GM19035 (cell line): ENCODE data around the gene LRRC27.
"Not testable (repeated sequence)": the region's sequence is repeated elsewhere in the genome, so short reads cannot be mapped to it uniquely, and the experiment has no call there.

Source experiments
- ATAC-seq: cut with Tn5 transposase; IDR thresholded peaks from one replicate; pipeline ENCODE4 v1.9.1; 2021; ENCODE audit not compliant: unreplicated experiment

Gene LRRC27

GRCh38 chr10:132336064-132336746, 4.2 kb downstream of the LRRC27 start:
- ATAC-seq: no peak

DNA sequence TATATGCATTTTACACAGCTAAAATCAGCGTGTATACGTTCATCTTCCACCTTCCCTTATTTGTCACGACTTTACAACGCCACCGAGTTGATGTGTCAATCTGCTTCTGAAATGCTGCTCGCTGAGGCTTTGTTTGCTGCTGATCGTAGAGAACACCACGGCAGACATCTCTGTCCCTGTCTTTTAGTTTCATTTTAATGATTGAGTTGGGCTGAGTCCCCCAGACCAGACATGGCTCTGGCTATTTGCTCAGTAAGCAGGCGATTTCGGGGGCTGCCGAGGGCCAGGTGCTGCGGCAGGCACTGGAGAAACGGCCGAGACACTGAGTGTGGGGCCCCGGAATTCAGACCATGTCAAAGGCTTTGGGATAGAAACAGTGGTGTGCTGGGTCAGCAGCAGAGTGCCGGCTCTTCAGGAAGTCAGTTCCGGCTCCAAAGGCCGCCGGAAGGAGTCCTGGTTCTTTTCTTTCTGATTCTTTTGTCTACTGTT, 5.0 kb downstream of the LRRC27 start:
- no peak for ATAC-seq

- not testable (repeated sequence) for ATAC-seq
Observed at GRCh38 chr10:132337854-132338253, 5.9 kb downstream of the LRRC27 start.

DNA sequence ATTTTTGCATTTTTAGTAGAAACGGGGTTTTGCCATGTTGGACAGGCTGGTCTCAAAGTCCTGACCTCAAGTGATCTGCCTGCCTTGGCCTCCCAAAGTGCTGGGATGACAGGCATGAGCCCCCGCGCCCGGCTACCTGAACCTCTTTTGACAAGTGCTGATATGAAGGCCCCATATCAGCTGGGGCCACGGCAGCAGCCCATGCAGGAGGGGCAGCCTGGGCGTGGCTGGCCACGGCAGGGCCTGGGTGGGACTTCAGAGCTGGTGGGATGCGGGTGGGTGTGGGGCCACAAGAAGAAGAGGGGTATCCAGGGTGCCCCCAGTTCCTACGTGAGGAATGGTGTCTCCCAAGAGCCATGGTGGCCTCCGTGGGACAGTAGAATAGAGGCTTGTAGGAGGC, 6.9 kb downstream of the LRRC27 start:
- ATAC-seq: no peak

DNA sequence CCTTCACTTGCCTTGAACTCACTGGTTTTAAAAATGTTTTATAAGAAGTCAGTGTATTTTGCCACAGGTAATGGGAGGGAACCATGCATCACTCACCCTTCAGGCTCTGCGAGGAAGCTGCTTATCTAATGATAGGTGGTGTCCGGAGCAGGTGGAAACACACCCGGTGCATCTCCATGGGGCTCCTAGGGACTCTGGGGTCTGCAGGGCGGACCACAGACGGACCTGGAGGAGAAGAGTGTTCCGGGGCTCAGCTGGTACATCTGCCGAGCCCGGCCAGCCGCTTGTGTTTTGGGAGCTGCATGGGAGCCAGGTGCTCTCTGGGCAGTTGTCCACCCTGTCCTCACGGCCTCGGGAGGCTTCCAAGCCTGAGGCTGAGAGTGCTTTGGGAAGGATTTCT, 7.3 kb downstream of the LRRC27 start:
- ATAC-seq: no peak

- ATAC-seq: no peak
Observed at GRCh38 chr10:132341017-132341416, 9.0 kb downstream of the LRRC27 start.

GRCh38 chr10:132341781-132342180, 9.8 kb downstream of the LRRC27 start:
- no peak for ATAC-seq

- ATAC-seq: no peak
Observed at GRCh38 chr10:132342553-132342952, 10.6 kb downstream of the LRRC27 start.

DNA sequence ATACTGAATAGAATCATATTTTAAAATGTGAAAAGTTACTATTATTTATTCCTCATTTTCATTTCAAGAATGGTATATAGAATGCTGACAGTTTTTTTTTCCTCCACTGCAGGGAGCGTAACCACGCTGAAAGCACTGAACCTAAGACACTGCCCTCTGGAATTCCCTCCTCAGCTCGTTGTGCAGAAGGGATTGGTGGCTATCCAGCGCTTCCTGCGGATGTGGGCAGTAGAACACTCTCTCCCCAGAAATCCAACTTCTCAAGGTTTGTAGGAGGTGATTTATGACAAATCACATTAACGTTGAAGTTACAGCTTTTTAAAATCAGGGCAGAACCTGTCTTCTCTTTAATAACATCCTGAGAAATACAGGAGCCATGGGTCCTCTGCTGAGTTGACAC, 12.4 kb downstream of the LRRC27 start:
- no peak for ATAC-seq

- ATAC-seq: no peak
Observed at GRCh38 chr10:132345345-132345744, 13.4 kb downstream of the LRRC27 start.

DNA sequence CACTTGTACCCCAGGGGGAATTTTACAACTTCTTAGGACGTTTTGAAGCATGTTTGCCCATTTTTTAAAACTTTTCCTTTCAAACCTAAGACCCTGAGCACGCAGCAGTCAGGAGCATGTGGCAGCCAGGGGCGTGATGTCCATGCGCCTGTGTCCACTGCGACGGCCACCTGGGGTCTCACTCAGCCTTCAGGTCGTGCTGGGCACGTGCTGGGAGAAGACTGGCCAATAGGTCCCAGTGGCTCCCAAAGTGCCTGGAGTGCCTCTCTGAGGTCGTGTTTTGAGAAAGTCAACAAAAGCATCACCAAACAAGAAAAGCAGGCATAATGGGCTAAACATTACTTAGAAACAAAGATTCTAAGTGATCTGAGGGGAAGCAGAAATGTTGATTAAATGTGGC, 14.8 kb downstream of the LRRC27 start:
- ATAC-seq: no peak

DNA sequence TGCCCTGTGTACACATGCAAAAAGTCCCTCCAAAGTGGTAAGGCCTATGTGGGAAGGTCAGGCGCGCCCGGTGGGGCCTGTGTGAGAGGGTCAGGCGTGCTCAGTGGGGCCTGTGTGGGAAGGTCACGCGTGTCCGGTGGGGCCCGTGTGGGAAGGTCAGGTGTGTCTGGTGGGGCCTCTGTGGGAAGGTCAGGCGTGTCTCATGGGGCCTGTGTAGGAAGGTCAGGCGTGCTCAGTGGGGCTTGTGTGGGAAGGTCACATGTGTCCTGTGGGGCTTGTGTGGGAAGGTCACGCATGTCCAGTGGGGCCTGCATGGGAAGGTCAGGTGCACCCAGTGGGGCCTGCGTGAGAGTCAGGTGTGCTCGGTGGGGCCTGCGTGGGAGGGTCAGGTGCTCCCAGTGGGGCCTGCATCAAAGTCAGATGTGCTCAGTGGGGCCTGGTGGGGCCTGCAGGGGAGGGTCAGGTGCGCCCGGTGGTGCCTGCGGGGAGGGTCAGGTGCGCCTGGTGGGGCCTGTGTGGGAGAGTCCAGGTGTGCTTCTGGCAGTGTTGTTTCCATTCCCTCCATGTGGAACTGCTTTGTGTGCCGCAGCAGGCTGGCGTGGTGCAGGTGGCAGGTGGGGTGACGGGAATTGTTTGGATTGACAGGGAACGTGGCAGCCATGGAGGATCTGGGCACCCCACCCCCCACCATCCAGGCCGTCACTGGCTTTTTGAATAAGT, 15.4 kb downstream of the LRRC27 start:
- no peak for ATAC-seq

DNA sequence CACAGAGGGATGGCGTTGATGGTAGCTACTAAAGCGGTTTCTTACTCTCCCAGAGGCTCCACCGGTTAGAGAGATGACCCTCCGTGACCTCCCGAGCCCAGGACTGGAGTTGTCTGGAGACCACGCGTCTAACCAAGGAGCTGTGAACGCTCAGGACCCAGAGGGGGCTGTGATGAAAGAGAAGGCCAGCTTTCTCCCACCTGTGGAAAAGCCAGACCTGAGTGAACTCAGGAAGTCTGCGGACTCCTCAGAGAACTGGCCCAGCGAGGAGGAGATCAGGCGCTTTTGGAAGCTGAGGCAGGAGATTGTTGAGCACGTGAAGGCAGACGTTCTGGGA, 15.9 kb downstream of the LRRC27 start:
- ATAC-seq: no peak

DNA sequence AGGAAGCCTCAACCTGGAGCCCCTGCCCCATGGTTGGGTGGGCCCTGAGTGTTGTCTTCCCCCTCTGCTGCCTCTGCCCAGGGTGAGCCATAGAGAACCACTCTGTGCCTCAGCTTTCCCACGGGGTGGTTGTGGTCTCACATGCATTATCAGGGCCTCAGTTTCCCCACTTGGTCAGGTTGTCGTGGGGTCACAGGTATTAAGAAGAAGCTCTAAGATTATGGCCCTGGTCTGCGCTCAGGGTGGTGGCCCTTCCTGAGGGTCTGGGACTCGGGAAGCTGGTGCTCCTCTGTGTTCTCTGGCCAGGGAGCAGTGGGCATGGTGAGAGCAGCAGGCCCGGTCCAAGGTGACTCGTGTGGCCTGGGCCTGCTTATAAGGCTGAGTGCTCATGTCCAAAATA, 17.8 kb downstream of the LRRC27 start:
- no peak for ATAC-seq

DNA sequence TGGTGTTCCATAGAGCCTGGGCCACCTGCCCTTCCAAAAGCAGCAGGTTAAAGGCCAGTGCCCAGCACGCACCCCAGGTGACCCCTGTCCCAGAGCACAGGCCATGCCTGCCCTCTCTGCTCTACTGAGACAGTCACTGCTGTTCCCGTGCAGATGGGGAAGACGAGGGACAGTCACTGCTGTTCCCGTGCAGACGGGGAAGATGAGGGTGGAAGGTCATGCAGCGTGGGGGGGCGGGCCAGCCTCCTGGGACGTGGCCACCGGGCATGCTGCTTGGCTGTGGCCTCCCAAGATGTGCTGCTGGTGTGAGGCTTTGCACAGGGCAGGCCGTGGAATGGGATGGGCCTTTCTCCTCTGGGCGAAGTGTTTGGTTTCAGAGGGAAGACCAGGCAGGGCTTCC, 18.4 kb downstream of the LRRC27 start:
- ATAC-seq: no peak

- no peak for ATAC-seq
Observed at GRCh38 chr10:132350946-132351345, 19.0 kb downstream of the LRRC27 start.

- ATAC-seq: no peak
Observed at GRCh38 chr10:132351611-132352010, 19.6 kb downstream of the LRRC27 start.

- ATAC-seq: not testable (repeated sequence)
Observed at GRCh38 chr10:132352462-132353308, 20.7 kb downstream of the LRRC27 start.

DNA sequence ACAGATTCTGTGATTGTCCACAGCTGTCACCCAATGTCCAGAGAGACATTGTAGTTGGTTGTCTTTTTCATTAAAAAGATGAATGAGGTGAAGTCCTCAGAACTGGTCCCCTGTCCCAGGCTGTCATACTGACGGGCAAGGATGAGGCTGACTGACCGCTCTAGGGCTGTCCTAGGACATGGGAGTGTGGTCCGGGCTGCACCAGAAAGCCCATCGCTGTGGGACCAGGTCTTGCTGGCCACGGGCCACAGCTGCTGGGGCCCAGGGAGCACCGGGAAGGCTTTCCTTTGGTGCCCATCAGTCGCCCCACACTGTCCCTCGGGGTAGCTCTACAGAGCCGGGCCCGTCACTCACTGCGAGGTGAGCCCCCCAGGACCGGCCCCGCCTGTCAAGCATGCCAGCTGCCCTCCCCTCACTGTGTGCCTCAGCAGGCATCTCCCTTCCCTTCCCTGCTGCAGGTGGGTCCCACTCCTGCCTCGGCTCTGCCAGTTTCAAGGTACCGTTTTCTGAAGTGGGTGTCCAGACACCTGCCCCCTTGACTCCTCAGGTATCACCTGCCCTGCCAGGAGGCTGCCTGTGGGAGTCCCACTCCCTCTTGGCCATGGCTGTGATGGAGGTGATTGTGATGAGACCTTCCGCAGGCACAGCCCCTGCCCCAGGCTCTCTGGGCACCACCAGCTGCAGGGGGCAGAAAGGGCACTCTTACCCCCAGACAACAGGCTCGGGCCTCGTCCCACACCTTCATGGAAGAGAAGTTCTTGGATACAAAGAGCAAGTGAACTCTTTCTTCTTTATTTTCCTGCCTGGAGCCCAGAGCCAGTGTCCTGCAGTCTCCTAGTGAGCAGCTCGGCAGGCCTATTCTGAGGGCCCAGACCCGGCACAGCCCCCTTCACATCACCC, 21.7 kb downstream of the LRRC27 start:
- no peak for ATAC-seq

DNA sequence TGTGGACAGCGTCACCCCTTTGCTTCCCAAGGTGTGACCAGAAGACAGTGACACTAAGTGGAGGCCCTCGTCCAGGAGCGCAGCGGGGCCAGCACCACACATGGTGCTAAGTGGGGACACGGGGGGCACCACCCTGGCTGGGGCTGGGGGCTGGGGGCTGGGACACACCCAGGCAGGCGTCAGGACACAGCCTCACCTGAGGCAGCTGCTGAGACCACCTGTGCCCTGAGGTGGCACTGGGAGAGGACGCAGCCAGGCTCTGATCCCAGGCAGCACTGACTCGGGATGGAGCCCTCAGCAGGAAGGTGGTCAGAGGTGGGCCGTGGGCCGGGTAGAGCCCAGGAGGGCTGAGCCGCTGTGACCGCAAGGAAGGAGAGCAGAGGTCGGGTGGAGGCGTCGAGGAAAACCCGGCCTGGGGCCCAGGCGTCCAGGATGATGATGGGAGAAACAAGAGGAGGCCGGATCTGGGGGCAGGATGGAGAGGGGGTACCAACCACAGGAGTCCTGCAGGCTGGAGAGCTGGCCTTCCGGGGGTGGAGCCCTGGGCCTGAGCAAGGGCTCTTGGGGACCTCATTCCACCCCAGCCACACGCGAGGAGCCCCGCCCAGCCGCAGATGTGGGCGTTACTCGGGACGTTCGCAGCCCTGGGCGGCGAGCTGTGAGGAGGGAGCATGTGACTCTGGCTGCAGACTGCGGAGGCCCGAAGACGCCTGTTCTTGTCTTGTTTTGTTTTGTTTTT, 22.5 kb downstream of the LRRC27 start:
- ATAC-seq: no peak
